NCI-H82 (cell line): ENCODE data around the gene GLG1.
"Not testable (repeated sequence)": the region's sequence is repeated elsewhere in the genome, so short reads cannot be mapped to it uniquely, and the experiment has no call there.

Experiments
- DNase-seq: peaks from one replicate; lab custom pipeline; 2025; lab: John Stamatoyannopoulos, UW

GLG1 gene

DNA sequence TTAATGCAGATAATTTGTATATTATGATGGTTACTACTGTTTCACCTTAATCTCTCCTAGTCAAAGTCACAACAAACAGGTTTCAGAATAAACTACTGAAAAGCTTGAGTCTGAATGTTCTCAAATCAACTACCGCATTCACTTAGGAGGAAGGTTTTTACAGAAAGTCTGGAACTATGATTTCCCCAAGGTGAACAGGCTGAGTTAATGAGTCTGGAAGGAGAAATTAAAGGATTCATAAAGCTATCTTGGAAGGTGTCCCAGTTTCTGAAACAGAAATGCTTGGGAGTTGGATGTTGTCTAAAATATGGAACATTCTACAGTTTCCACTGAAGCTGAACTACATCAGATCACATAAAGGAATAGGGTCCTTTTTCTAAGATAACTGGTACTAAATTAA is 69.2 kb downstream of the GLG1 start:
- not testable (repeated sequence) for DNase-seq

- not testable (repeated sequence) for DNase-seq
Measured at GRCh38 chr16:74534650-74535049, 72.3 kb downstream of the GLG1 start.

GRCh38 chr16:74524926-74525325 is 82.0 kb downstream of the GLG1 start:
- no peak for DNase-seq

DNA sequence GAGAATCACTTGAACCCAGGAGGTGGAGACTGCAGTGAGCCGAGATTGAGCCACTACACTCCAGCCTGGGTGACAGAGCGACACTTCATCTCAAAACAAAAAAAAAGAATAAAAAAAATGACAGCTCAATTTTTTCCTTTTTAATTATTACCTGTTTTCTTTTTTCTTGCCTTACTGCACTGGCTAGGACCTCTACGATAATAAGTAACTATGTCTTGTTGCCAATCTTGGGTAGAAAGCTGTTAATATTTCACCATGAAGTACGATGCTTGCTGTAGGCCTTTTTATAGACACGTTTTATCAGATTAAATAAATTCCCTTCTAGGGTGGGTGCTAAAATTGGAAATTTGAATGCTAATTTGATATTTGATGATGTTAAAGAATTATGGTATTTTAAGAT is 82.8 kb downstream of the GLG1 start:
- DNase-seq: no peak

DNA sequence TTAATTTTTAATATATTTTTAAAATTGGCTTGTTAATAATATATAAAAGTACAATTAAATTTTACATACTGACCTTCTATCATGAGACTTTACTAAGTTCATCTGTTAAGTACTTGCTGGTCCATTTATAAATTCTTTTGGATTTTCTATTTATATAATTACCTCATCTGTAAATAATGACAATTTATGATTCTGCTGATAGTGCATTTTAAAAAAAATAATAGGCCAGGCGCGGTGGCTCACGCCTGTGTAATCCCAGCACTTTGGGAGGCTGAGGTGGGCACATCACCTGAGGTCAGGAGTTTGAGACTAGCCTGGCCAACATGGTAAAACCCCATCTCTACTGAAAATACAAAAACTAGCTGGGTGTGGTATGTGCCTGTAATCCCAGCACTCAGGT is 83.2 kb downstream of the GLG1 start:
- DNase-seq: not testable (repeated sequence)

DNA sequence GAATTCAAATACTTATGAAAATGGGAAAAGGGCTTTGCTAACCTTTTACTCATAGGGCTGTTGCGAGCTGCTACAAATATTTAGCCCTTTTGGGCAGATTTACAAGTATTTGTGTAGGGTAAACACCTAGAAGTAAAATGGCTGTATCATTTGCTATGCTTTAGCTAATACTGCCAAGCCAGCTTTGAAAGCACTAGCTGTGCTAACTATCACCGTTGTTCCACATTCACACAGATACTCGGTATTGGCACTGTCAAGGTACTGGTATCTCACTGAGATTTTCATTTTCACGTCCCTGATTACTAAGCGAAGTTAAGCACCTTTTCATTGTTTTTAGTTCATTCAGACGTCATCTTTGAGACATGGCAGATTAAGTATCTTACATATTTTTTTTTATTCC is 84.8 kb downstream of the GLG1 start:
- DNase-seq: no peak

- no peak for DNase-seq
Measured at GRCh38 chr16:74521691-74522090, 85.2 kb downstream of the GLG1 start.

DNA sequence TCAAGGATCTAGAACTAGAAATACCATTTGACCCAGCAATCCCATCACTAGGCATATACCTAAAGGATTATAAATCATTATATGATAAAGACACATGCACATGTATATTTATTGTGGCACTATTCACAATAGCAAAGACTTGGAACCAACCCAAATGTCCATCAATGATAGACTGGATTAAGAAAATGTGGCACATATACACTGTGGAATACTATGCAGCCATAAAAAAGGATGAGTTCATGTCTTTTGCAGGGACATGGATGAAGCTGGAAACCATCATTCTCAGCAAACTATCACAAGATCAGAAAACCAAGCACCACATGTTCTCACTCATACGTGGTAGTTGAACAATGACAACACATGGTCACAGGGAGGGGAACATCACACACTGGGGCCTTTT is 88.0 kb downstream of the GLG1 start:
- not testable (repeated sequence) for DNase-seq

- DNase-seq: no peak
Measured at GRCh38 chr16:74511961-74512360, 95.0 kb downstream of the GLG1 start.

DNA sequence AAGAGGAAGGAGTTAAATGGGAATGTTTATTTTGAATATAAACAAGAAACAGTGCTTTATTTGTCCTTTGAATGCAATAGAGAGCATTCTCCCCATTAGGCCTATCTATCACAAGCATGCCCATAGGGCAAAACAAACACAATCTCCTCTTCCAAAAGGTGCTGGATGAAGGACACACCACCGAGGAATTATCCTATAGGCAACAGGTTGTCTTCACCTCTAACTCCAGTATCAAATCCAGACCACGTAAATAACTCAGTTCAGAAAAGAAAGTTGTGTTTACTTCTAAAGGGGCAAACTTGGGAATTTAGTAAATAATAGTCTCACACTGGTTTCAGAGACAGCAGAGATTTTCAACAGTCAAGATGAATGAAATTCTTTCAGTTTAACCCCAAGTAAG is 101.9 kb downstream of the GLG1 start:
- no peak for DNase-seq

DNA sequence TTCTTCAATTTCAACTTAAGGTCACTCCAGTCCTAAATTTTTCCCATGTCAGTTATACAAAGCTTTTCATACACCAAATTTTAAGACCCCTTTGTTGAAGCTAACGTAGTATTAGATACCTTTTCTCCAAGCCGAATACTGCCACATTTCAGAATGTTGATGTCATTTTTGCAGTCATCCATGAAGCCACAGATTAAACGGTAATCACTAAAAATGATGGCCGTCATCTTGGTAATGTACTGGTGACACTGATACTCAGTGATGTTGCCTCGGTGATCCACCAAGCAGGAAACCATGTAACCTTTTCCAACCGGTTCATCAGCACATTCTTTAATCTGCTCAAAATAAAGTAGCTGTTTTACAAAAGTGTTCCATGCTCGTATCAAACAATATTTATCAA is 103.5 kb downstream of the GLG1 start:
- DNase-seq: no peak

- DNase-seq: no peak
Measured at GRCh38 chr16:74501484-74502478, 105.1 kb downstream of the GLG1 start.

DNA sequence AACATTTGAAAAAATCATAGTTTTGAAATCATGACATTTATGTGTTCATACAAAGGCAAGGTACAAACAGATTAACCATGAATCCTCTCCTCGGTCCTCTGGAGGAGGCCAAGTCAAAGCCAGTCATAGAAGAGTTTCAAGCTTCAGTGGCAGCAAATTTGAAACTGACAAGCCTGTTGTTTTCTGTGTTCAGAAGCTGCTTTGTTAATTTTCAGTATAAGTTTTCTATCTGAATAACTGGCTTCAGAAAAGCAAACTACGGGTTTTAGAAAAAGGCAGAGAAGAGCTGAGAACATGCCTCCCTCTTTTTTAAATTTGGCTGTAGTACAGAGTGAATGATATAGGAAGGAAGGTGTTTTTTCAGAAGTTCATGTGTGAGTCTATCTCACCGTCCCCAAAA is 106.0 kb downstream of the GLG1 start:
- peak; percentile 24 for DNase-seq

- DNase-seq: peak; percentile 9
Measured at GRCh38 chr16:74499114-74499513, 107.8 kb downstream of the GLG1 start.

DNA sequence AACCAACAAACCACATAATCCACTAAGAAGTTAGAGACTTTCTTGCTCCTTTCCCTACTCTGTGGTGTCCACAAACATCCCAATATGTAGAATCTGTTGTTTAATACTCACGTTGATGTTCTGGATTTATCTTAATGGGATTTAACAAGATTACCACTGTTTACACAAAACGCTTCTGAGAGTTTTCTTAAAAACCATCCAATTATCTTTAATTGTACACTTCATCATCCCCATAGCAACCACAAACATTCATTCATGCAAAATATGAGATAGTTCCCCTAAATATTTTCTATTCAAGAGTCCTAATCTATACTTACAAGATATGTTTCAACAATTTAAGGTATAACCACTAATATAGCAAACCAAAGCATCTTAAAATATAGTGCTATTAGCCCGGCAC is 109.2 kb downstream of the GLG1 start:
- DNase-seq: peak; percentile 86

GRCh38 chr16:74496054-74496453 is 110.9 kb downstream of the GLG1 start:
- no peak for DNase-seq

DNA sequence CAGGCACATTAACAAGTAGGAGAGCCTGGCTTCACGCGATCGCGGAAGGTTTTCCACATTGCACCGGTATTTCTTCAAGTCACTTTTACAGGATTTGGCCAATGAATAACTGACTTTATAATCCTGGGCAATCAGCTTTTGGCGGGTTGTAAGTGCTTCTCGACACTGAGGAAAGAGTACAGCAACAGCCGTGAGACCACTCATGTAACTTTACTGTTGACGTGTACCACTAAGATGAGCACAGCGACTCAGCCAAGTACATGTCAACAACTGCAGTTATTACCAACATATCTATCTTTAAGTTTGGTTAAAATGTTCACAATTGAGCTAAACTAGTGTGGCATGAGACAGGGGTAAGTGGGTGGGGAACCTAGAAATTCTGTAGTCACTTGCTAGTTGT is 113.9 kb downstream of the GLG1 start:
- no peak for DNase-seq

DNA sequence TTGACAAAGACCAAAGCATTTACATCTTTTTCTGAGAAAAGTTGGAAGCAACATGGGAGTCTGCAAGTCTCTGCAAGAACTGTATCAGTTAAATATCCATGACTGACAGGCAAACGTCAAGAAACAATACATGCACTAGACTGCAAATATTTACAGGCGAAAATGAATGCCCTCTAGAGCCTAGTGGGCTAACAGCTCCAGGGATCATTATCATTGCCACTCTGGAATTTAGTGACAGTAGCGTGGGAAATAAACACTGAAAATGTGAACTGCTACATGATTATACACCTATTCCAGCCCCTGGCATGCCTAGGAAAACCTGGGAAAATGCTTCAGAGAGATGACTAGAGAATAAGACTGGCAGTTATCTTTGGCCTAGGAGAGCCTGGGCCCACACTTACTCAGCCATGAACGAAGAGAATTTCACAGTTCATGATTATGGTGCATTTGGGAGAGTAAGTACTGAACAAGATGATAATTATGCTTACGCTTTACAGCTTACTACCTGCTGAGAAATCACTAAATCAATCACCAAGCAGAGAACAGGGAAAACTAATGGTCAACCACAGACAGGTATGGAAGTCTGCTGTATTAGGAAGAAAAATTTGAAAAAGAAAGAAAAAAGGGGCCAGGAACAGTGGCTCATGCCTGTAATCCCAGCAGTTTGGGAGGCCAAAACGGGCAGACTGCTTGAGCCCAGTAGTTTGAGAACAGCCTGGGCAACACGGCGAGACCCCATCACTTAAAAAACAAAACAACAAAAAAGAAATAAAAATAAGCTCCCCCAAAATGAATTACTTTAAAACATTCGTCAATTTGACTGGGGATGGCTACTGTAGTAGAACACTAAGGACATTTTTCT is 119.0 kb downstream of the GLG1 start:
- no peak for DNase-seq

GRCh38 chr16:74485916-74486315 is 121.0 kb downstream of the GLG1 start:
- DNase-seq: peak; percentile 66

DNA sequence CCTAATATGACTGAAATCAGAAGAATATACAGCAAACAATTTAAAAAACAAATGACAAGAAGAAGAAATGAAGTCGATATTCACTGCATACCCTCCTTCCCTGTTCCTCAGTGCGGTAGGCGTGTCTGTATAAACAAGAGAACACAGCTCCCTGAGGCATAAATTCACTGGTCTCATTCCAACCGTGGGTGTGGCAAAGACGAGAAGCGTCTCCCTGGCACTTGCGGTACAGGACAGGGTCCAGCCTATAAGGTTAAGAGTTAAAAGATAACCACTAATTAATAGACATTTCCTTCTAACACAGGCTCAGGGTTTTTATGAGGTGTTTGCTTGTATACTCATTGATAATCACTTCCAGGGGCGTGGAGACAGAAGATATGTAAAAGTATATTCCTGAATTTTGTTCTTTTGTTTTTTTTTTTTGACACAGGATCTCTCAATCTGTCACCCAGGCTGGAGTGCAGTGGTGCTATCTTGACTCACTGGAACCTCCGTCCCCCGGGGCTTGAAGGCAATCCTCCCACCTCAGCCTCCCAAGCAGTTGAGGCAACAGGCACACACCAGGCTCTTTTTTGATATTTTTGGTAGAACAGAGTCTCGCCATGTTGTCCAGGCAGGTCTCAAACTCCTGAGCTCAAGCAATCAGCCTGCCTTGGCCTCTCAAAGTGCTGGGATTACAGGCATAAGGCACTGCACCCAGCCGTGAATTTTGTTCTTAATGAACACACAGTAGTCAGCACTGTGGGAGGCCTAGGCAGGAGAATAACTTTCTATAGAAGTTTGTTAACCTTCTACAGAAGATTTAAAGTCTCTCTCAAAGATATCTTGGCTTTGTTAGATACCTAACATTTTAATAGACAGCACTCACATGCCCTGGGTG is 126.5 kb downstream of the GLG1 start:
- no peak for DNase-seq

GRCh38 chr16:74477226-74477625 is 129.7 kb downstream of the GLG1 start:
- DNase-seq: no peak

DNA sequence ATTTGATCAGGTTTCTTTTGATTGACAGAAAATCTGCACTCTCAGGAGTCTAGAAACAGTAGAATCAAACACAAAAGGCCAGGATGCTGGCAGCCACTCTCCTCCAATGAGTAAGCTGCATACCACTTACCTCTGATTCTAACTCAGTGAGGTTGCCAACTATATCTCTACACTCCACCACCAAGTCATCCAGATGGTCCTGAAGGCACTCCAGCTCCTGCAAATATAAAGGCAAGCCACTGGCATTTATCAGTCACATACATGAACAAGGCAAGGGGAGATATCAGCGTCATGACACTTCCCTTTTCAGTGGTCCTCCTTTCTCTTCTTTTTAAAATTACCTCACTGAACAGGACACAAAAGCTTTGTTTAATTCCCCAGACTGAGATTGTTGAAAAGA is 132.5 kb downstream of the GLG1 start:
- no peak for DNase-seq
